ENCODE data around the gene AUTS2.

- TF ChIP-seq GATA2 (IDR thresholded peaks at IDR 0.05; ENCODE audit: low read depth, low read length) (no peak), GATA3 (IDR thresholded peaks at IDR 0.05; ENCODE audit: low read depth, low read length) (no peak)
Measured at GRCh38 chr7:69588773-69589172, 9.5 kb upstream of the AUTS2 start.
